GM12874 (cell line): ENCODE data around the gene PDCD1LG2.

Source experiments
- CTCF ChIP-seq: IDR thresholded peaks from 2 replicates; pipeline ENCODE4 v1.5.1; 2011; ENCODE audit warnings: low read depth, mild to moderate bottlenecking, control low read depth, low read length, moderate library complexity; ENCODE audit not compliant: insufficient read depth

Gene PDCD1LG2

DNA sequence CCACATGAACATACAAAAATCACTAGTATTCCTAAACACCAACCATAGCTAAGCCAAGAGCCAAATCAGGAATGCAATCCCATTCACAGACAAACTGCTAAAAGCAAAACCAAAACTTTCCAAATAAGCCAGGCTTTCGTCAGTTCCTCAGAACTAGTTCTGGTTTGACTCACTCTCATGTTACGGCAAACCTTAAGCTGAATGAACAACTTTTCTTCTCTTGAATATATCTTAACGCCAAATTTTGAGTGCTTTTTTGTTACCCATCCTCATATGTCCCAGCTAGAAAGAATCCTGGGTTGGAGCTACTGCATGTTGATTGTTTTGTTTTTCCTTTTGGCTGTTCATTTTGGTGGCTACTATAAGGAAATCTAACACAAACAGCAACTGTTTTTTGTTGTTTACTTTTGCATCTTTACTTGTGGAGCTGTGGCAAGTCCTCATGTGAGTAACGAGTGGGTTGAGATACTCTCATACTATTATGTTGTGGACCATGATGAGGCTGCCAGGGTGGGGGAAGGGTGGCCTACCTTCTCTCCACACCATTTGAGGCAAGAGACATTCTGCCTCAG is at the start of gene PDCD1LG2:
PDCD1LG2 (plus strand) TSS at position 172 of the 572 bp plus-strand sequence. CDS start 12,016 bp downstream, outside the sequence.
- TF ChIP-seq CTCF: no peak

DNA sequence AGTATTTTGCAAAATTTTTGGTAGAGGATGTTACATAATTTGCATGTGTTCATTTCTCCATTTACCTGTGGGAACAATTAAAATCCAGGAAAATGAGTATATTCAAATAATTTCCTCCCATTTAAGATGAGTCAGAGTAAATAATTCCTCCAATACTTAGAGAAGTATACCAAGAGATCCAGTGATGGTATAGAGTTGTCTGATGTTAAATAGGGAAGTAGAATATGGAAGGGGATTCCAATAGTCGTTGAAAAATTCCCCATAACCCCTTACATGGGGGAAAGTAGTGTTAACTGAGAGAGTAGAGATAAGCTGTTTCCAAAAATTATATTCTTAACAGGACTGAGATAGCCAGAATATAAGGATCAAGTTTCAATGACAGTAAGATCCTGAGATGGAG is 44.3 kb upstream of the PDCD1LG2 start:
- TF ChIP-seq CTCF: no peak

GRCh38 chr9:5466766-5467165 is 43.6 kb upstream of the PDCD1LG2 start:
- no peak for TF ChIP-seq CTCF

DNA sequence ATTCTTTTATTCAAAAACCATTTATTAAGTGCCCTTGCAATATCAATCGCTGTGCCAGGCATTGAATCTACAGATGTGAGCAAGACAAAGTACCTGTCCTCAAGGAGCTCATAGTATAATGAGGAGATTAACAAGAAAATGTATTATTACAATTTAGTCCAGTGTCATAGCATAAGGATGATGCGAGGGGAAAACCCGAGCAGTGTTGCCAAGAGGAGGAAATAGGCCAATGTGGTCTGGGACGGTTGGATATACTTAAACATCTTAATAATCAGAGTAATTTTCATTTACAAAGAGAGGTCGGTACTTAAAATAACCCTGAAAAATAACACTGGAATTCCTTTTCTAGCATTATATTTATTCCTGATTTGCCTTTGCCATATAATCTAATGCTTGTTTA is 41.5 kb upstream of the PDCD1LG2 start:
- no peak for TF ChIP-seq CTCF

GRCh38 chr9:5470122-5470521 is 40.2 kb upstream of the PDCD1LG2 start:
- no peak for TF ChIP-seq CTCF

- no peak for TF ChIP-seq CTCF
These were observed 39.5 kb upstream of the PDCD1LG2 start for GRCh38 chr9:5470816-5471215.

DNA sequence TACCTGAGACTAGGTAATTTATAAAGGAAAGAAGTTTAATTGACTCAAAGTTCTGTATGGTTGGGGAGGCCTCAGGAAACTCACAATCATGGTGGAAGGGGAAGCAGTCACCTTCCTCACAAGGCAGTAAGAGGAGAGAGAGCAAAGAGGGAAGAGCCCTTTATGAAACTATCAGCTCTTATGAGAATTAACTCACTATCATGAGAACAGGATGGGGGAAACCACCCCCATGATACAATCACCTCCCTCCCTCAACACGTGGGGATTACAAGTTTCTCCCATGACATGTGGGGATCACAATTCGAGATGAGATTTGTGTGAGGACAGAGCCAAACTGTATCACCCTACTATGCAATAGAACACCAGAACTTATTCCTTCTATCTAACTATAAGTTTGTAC is 32.1 kb upstream of the PDCD1LG2 start:
- TF ChIP-seq CTCF: no peak
